HG02759 (cell line): Measurements from ENCODE around the gene FYN.

Experiments
- ATAC-seq: cut with Tn5 transposase; IDR thresholded peaks from one replicate; pipeline ENCODE4 v1.9.1; 2021; ENCODE audit warnings: mild to moderate bottlenecking, moderate library complexity; ENCODE audit not compliant: unreplicated experiment

The FYN gene

DNA sequence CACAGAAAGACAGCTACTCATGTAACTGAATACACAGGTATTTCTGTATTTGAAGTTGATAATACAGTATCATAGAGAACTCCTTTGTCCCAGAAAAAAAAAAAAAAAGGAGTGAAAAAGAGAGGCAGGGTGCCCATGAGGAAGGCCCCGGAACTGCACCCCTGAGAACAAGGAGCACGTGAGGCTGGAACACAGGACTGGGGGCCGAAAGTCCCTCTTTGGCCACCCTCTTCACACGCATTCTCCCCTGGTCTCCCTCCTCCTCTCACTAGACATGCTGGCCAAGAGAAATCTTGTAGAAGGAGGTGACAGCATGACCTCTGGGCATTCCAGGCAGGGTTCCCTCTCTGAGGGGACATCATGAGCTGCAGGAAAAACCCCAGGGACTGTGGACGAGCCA is 204.8 kb downstream of the FYN start:
- ATAC-seq = no peak

DNA sequence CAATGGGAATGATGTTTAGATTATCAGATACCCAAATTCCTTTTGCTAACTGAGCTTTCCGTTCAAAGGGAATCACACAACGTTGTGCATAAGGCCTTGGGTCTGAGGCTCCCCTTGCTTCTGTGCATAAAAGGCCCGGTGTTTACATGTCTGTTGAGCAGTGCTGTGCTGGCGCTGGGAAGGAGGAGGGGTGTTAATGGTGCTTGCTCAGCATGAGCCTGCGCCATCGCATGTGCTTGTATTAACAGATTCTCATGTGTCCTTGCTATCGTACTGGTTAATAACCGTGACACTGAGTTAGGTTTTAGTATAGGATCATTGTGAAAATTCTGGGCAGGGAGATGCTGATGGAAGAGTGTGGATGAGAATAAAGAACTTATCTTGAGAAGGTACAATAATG is 205.3 kb downstream of the FYN start:
- ATAC-seq = no peak

GRCh38 chr6:111666847-111667246 is 206.4 kb downstream of the FYN start:
- no peak for ATAC-seq

GRCh38 chr6:111664565-111665030 is 208.7 kb downstream of the FYN start:
- ATAC-seq = no peak

DNA sequence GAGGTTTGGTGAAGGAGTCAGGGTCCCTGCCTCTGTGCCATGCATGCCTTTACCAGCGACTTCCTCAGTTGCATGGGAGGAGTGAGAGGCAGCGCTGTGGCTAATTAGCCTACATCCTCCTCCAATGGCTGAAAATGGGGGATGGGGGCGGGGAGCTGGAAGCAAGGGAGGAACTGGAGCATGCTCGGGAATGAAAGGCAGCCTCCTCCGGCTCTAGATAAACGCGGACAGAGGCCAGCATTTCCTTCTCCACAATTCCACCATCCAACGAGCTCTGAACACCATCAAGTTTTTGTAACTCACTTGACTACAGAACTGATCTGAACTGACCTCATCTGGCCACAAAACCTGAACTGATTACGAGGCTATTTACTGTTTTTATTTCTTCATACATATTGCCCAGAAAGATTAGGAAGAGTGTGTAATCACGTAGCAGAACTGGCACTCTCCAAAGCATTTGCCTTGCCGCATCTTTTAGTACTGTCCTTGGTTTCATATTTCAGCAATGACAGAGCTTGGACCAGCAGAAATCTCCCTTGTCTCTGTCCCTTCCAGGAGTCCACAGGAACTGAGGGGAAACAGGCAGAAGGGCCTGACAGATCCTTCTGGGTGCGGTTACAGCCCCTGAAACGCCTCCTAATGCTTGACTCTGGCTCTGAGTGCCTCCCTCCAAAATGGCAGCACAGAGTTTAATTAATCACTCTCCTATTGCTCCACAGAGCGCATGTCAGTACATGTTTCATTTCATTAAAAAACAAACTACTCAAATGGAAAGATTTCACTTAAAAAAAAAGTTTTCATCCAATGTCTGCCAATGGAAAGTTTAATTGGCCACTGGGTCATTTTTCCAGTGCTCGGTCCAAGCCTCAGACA is 209.3 kb downstream of the FYN start:
- no peak for ATAC-seq

DNA sequence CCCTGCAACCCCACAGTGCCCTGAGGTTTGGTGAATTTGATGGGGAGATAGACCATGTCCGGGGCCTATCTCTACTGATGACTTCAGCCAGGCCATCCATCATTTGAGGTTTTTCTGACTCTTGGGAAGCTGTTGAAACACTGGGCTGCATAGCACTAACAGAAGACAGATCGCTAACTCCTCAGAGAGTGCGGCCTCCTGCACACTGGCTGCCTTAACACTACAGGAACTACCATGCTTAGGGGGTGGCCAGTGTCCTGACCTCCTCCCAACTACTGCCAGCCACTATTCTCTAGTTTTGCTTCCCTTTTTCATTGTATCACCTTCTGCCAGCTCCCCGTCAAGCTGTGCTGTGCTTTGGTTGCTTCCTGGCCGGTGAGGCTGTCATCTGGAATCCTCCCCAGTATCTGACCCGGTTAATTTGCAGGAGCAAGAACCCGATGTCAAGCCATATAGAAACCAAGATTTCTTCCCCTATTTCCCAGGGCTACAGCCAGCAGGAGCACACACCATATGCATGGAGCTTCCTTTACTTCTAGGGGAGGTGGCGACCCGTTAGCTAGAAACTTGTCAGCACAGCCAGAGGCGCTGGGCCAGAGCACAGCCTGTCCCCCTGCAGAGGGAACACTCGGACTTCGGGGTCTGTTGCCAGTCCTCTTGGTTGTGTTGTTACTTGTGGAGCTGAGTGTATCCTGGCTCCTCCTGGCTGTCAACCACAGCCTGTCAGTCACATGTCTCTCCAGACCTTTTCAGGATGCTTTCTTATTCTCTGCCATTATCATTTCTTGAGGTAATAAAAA is 210.3 kb downstream of the FYN start:
- ATAC-seq = no peak

GRCh38 chr6:111662072-111662793 is 211.0 kb downstream of the FYN start:
- no peak for ATAC-seq

DNA sequence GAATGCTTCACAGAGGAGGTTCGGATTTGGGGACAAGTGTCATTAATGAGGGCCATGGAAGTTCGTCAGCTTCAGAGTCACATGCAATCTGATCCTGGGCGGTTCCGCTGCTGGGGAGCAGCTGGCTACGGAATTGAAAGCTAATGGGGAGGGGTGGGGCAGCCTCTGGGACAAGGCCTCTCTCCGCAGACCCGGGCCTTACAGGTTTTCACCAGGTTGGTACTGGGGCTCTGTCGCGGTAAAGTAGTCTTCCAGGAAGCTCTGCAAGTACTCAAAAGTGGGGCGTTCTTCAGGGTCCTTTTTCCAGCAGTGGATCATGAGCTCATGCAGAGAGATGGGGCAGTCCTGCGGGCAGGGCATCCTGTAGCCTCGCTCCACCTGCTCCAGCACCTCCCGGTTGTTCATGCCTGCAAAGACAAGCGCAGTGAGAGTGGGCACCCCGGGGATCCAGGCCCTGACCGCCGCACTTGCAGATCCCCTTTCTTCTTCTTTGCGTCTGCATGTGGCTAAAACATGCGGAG is 211.7 kb downstream of the FYN start:
- ATAC-seq = no peak

GRCh38 chr6:111660531-111660930 is 212.7 kb downstream of the FYN start:
- no peak for ATAC-seq

- ATAC-seq = no peak
These were observed 214.6 kb downstream of the FYN start for GRCh38 chr6:111658462-111659154.

DNA sequence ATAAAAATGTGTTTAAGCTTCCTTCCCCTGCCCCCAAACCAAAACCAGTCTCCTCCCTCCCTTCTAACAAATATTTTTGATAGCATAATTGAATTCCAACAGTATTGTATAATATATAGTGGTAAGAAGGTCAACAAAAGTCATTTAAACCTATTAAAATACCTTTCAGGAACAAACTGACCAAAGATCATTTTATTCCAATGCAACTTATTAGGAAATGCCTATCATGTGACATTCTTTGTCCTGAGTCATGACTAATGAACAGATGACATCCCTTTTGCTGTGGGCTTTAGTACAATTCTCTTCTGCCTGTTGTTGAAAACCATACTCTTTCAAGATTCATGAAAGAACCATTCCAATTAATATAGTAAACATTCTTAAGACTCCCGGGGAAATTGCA is 216.1 kb downstream of the FYN start:
- no peak for ATAC-seq

- no peak for ATAC-seq
These were observed 219.3 kb downstream of the FYN start for GRCh38 chr6:111653979-111654378.

DNA sequence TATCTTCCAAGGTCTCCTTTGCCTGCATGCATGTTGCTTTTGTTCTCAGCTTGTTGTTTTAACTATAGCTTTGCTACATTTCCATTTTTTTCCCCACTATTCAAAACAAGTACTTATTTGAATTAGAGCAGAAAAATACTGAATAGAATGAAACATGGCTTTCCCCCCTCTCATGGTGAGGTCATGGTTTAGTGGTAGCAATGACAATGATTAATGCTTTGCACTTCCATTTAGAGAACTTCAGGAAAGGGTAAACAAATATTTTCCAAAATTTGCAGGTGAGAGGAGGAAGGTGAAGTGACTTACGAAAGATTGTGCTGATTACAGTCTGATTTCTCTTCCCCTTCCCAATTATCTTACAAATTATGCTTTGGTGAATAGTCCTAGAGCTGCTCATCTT is 219.8 kb downstream of the FYN start:
- ATAC-seq = no peak

DNA sequence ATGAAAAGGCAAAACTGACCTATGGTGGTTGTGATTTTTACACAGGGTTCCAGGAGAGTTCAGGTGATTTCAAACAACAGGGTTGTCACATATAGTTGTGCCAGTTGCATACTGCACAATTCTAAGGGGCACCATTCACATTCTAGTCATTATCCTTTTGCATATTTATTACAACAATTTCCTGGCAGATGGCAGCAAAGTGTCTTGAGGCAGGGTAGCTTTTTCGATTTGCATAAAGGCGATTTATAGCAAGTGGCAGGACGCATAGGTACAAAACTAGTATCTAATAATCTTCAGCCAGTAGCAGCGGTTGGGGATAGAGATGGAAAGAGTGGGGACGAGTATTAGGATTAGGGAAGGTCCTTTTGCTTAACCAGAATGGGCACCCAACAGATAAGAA is 221.1 kb downstream of the FYN start:
- ATAC-seq = no peak

DNA sequence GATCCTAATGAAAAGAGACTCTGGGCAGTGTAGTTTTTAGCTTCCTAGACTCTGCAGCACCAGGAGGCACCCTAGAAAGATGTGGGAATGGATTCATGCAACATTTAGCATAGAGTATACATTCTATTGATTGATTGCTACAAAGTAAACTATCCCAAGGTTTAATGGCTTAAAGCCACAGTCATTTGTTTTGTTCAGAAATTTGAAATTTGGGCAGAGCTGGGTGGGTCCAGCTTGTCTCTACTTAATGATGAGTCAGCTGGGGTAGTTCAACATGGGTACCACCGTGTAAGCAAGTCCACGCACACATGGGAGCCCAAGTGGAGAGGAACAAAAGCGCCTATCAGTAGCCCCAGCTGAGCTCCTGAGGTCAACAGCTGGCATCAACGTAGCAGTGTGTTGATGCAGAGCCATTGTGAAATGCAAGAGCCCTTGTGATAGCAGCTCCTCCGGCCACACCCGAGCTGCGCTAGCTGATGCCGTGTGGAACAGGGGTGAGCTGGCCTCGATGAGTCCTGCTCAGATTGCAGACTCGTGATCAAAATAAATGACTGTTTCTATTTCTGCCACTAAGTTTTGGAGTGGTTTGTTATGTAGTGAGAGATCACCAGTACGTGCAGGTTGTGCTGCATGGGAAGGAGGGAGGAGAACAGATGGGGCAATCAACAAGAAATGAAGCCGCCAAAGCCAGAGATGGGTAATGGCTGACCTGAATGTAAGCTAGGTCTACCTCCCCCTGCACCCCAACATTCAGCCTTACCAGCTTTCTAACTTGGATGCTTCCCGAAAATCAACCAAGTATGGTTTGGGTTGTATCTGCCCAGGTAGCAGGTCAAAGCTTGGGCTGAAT is 221.8 kb downstream of the FYN start:
- no peak for ATAC-seq

GRCh38 chr6:111650049-111650448 is 223.2 kb downstream of the FYN start:
- ATAC-seq = no peak

DNA sequence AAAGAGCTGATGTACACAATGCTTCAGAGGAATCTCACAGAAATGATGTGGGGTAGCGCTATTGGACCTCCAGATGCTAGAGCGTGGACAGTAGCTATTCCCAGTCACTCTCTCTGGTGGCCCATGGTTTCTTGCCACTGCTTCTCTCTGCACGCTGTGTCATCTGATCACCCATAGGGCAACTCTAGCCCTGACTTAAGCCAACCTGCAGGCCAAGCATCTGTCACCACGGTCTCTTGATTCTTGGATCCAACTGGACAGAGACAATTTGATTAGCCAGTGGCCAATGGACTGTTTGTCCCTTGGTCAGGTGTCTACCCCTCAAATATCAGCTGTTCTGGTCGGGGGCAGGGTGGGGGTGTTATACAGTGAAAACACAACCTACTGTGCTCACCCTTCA is 225.2 kb downstream of the FYN start:
- no peak for ATAC-seq

GRCh38 chr6:111646942-111647341 is 226.3 kb downstream of the FYN start:
- no peak for ATAC-seq

- ATAC-seq = no peak
These were observed 227.2 kb downstream of the FYN start for GRCh38 chr6:111646034-111646433.
